Neural progenitor cell (in vitro differentiated cells): Measurements from ENCODE around the gene LZTS2. TPM values are rescaled to one million over a fixed set of nuclear protein-coding genes. Genes with fewer than 3 reads are reported as not detected.
A peak's percentile ranks its signal among the peaks of the same experiment; 100 is the strongest.

Source experiments
- DNase-seq: peaks from one replicate; pipeline ENCODE4 v3.0.0-alpha.2; 2016; ENCODE audit warnings: low spot score
- H2AFZ ChIP-seq: fragments of 200-600 bp; sonication (generic); replicated peaks from 2 replicates; pipeline ENCODE4 v1.6.1; 2016; ENCODE audit warnings: antibody characterized with exemption
- H3F3A ChIP-seq: fragments of 200-600 bp; sonication (generic); 2 replicates; pipeline ENCODE4 v1.6.1; 2016; ENCODE audit warnings: antibody characterized with exemption, low read depth
- H3K27ac ChIP-seq: fragments of 200-600 bp; sonication (generic); 2 replicates; pipeline ENCODE4 v1.5.1; 2016; ENCODE audit warnings: mild to moderate bottlenecking
- H3K27me3 ChIP-seq: fragments of 200-600 bp; sonication (generic); 2 replicates; pipeline ENCODE4 v1.6.1; 2016; ENCODE audit warnings: mild to moderate bottlenecking, moderate library complexity
- H3K36me3 ChIP-seq: fragments of 200-600 bp; sonication (generic); 2 replicates; pipeline ENCODE4 v1.5.1; 2016
- H3K4me1 ChIP-seq: fragments of 200-600 bp; sonication (generic); 2 replicates; pipeline ENCODE4 v1.6.1; 2016; ENCODE audit warnings: mixed run types
- H3K4me2 ChIP-seq: fragments of 200-600 bp; sonication (generic); 2 replicates; pipeline ENCODE4 v1.6.1; 2016
- H3K4me3 ChIP-seq: fragments of 200-600 bp; sonication (generic); 2 replicates; pipeline ENCODE4 v1.5.1; 2016
- H3K79me2 ChIP-seq: fragments of 200-600 bp; sonication (generic); 2 replicates; pipeline ENCODE4 v1.6.1; 2016; ENCODE audit warnings: low read depth
- H3K9ac ChIP-seq: fragments of 200-600 bp; sonication (generic); 2 replicates; pipeline ENCODE4 v1.6.1; 2016
- H3K9me3 ChIP-seq: fragments of 200-600 bp; sonication (generic); 2 replicates; pipeline ENCODE4 v1.5.1; 2016; ENCODE audit warnings: low read depth
- H4K20me1 ChIP-seq: fragments of 200-600 bp; sonication (generic); 2 replicates; pipeline ENCODE4 v1.6.1; 2016; ENCODE audit warnings: low read depth
- H3K27ac Mint-ChIP-seq: 3 replicates; pipeline ENCODE4 v1.8.0; 2021; ENCODE audit warnings: mixed read lengths
- H3K27me3 Mint-ChIP-seq: 2 replicates; pipeline ENCODE4 v1.8.0; 2022; ENCODE audit warnings: low read depth, mild to moderate bottlenecking, inconsistent platforms, moderate library complexity, mixed read lengths; ENCODE audit not compliant: insufficient read depth
- H3K36me3 Mint-ChIP-seq: 3 replicates; pipeline ENCODE4 v1.8.0; 2021; ENCODE audit warnings: mixed read lengths
- H3K4me1 Mint-ChIP-seq: 3 replicates; pipeline ENCODE4 v1.8.0; 2021; ENCODE audit warnings: mixed read lengths
- H3K4me3 Mint-ChIP-seq: 3 replicates; pipeline ENCODE4 v1.8.0; 2021; ENCODE audit warnings: mild to moderate bottlenecking, moderate library complexity, mixed read lengths
- H3K9me3 Mint-ChIP-seq: 3 replicates; pipeline ENCODE4 v1.8.0; 2020; ENCODE audit warnings: mixed read lengths
- EZH2 ChIP-seq: fragments of 200-600 bp; sonication (generic); IDR thresholded peaks from 2 replicates; pipeline ENCODE4 v1.6.1; 2017; ENCODE audit warnings: antibody characterized with exemption, mild to moderate bottlenecking, moderate library complexity
- EZH2phosphoT487 ChIP-seq: fragments of 200-600 bp; sonication (generic); IDR thresholded peaks from 2 replicates; pipeline ENCODE4 v1.6.1; 2017; ENCODE audit warnings: antibody characterized with exemption
- total RNA-seq: library from RNA; depleted of rRNA; stranded (reverse); fragments of >200 nt; gene quantifications from 2 replicates; pipeline ENCODE4 v1.2.3, GENCODE V29; 2015; ENCODE audit warnings: low replicate concordance
- TF ChIP-seq, protein P1 (sequence below): fragments of 200-600 bp; sonication (generic); IDR thresholded peaks from 2 replicates; pipeline ENCODE4 v1.5.1; 2017; ENCODE audit warnings: antibody characterized with exemption, mild to moderate bottlenecking

The LZTS2 gene
- total RNA-seq, 1 donor from 2014 or later: 34.7 TPM

DNA sequence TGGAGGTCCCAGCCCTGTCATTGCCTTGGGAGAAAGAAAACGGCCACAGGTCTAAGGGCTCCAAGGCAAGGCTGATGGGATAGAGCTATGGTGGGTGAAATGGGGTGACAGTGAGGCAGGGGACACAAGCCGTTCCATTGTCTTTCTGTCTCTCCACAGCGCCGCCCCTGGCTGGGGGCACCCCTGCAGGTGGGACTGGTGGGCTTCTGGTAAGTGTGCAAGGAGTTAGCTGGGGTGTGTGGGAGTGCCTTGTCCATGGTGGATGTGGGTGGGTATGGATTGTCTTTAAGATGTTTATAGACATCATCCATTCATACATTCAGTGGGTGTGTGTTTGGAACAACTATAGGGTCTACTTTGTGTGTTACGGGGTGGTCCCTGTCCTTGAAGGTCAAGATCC is 38.9 kb downstream of the LZTS2 start:
- Mint-ChIP-seq H3K4me1 (peaks cover 40% of the 10 kb centered on the region), H3K27ac (no peak overlapping the region), H3K4me3 (no peak overlapping the region), H3K9me3 (no peaks in the 10 kb centered on the region), H3K36me3 (no peaks in the 10 kb centered on the region), H3K27me3 (peaks cover 16% of the 10 kb centered on the region)
- Histone ChIP-seq H3K79me2 (no peaks in the 10 kb centered on the region), H3K9ac (no peak overlapping the region), H3K4me3 (no peak overlapping the region), H3K4me2 (no peak overlapping the region), H2AFZ (no peak overlapping the region), H3K4me1 (peaks cover 5% of the 10 kb centered on the region), H3K9me3 (no peaks in the 10 kb centered on the region), H3K27ac (no peak overlapping the region), H4K20me1 (peaks cover 8% of the 10 kb centered on the region), H3K36me3 (no peaks in the 10 kb centered on the region), H3F3A (peaks cover 19% of the 10 kb centered on the region), H3K27me3 (peaks cover 84% of the 10 kb centered on the region)
- no peak for DNase-seq
- TF ChIP-seq EZH2phosphoT487: no peak
- TF ChIP-seq, protein P1, sequence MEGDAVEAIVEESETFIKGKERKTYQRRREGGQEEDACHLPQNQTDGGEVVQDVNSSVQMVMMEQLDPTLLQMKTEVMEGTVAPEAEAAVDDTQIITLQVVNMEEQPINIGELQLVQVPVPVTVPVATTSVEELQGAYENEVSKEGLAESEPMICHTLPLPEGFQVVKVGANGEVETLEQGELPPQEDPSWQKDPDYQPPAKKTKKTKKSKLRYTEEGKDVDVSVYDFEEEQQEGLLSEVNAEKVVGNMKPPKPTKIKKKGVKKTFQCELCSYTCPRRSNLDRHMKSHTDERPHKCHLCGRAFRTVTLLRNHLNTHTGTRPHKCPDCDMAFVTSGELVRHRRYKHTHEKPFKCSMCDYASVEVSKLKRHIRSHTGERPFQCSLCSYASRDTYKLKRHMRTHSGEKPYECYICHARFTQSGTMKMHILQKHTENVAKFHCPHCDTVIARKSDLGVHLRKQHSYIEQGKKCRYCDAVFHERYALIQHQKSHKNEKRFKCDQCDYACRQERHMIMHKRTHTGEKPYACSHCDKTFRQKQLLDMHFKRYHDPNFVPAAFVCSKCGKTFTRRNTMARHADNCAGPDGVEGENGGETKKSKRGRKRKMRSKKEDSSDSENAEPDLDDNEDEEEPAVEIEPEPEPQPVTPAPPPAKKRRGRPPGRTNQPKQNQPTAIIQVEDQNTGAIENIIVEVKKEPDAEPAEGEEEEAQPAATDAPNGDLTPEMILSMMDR: peak; percentile 43

DNA sequence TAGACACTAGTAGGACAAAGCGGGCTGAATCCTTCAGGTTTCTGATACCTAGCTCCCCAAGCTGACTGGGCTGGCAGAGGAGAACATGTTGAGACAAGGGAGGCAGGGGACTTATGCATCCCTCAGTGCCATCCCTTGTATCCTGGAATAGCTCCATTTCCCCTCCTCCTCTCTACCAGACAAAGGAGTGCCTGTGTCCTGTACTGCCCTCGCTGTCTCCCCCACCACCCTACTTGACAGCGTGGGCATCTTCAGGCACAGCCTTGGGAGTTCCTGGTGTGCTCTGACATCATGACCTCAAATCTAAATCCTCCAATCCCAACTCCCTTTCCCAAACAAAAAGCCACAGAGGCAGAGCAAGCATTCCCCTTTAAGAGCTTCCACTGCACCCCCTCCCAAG is 40.5 kb downstream of the LZTS2 start:
- Histone ChIP-seq H2AFZ (no peak overlapping the region), H3K4me2 (no peak overlapping the region), H3K36me3 (no peaks in the 10 kb centered on the region), H3K27me3 (peaks cover 84% of the 10 kb centered on the region), H3F3A (peaks cover 31% of the 10 kb centered on the region), H3K9me3 (no peaks in the 10 kb centered on the region), H3K27ac (no peak overlapping the region), H3K4me3 (no peak overlapping the region), H3K9ac (no peak overlapping the region), H4K20me1 (peaks cover 8% of the 10 kb centered on the region), H3K79me2 (no peaks in the 10 kb centered on the region), H3K4me1 (peaks cover 8% of the 10 kb centered on the region)
- DNase-seq: no peak
- H3K27ac Mint-ChIP-seq: no peak overlapping the region
- no peak overlapping the region for H3K4me3 Mint-ChIP-seq
- no peaks in the 10 kb centered on the region for H3K36me3 Mint-ChIP-seq
- H3K4me1 Mint-ChIP-seq: peaks cover 42% of the 10 kb centered on the region
- TF ChIP-seq EZH2: no peak
- no peak for TF ChIP-seq EZH2phosphoT487
- TF ChIP-seq, protein P1: no peak
- H3K27me3 Mint-ChIP-seq: peaks cover 15% of the 10 kb centered on the region
- no peaks in the 10 kb centered on the region for H3K9me3 Mint-ChIP-seq

DNA sequence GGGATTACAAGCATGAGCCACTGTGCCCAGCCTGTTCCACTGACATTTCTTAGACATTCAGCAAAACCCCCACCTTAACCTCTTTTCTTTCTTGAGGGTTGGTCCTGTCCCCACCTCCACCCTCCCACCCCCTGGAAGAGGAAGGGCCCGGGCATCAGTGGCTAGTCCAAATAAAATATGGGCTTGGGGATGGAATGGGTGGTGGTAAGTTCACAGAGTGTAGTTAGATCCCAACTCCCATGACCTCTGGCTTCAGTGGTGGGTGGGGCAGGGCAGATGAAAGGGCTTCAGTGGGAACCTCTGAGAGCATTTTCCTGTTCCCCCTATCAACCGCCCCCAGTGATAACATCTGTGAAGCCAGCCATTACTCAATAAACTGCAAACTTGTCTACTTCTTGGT is 41.2 kb downstream of the LZTS2 start:
- H3K27ac Mint-ChIP-seq: peak overlapping the region; percentile 65
- DNase-seq: no peak
- TF ChIP-seq EZH2phosphoT487: no peak
- TF ChIP-seq, protein P1: no peak
- no peak for TF ChIP-seq EZH2
- no peaks in the 10 kb centered on the region for H3K36me3 Mint-ChIP-seq
- H3K27me3 Mint-ChIP-seq: peaks cover 21% of the 10 kb centered on the region
- H3K79me2 ChIP-seq: no peaks in the 10 kb centered on the region
- H3F3A ChIP-seq: peaks cover 34% of the 10 kb centered on the region
- no peak overlapping the region for H3K27ac ChIP-seq
- H2AFZ ChIP-seq: no peak overlapping the region
- H3K27me3 ChIP-seq: peaks cover 84% of the 10 kb centered on the region
- H3K4me1 ChIP-seq: peaks cover 8% of the 10 kb centered on the region
- H3K9me3 Mint-ChIP-seq: no peaks in the 10 kb centered on the region
- peaks cover 8% of the 10 kb centered on the region for H4K20me1 ChIP-seq
- H3K36me3 ChIP-seq: no peaks in the 10 kb centered on the region
- no peak overlapping the region for H3K9ac ChIP-seq
- H3K4me2 ChIP-seq: no peak overlapping the region
- H3K4me3 Mint-ChIP-seq: peak overlapping the region; percentile 62
- no peak overlapping the region for H3K4me3 ChIP-seq
- H3K9me3 ChIP-seq: no peaks in the 10 kb centered on the region
- H3K4me1 Mint-ChIP-seq: peaks cover 42% of the 10 kb centered on the region
